ENCODE measurements around the gene NUP214. TPM values are rescaled to one million over a fixed set of nuclear protein-coding genes. Genes with fewer than 3 reads are reported as not detected.
"Not testable (repeated sequence)": the region's sequence is repeated elsewhere in the genome, so short reads cannot be mapped to it uniquely, and the experiment has no call there.

NUP214 gene
- total RNA-seq, 5 donors from 2014 or later (not counting 1 experiment from before 2014, with no cell fraction given), result 66.7 to 106 (median 68.5) TPM

- WGBS (ENCODE audit: insufficient coverage), result no CpG with 5 or more reads among the region's 3 CpGs
- peaks cover 49% of the 10 kb centered on the region for H3K36me3 Mint-ChIP-seq
- H3K36me3 ChIP-seq (ENCODE audit: control insufficient read depth in 2 of 2, extremely low read depth in 1 of 2, insufficient read depth in 1 of 2, low read length in 1 of 2), result peaks cover 4 to 56% of the 10 kb centered on the region in 2 donors
- ChIA-PET CTCF (no interaction called here), POLR2A (no interaction called here)
- no peak overlapping the region for H3K27ac ChIP-seq (ENCODE audit: low read length)
- H3K27ac Mint-ChIP-seq, result no peak overlapping the region
- ATAC-seq (replicated peaks in 1 of 4) (no peak), DNase-seq (no peak)
- peaks cover 0 to 9% (median 0%) of the 10 kb centered on the region in 3 donors for H3K4me1 Mint-ChIP-seq
- no peaks in the 10 kb centered on the region for H3K27me3 ChIP-seq (replicated peaks in 1 of 2; ENCODE audit: control insufficient read depth in 2 of 2, extremely low read depth in 1 of 2, insufficient read depth in 2 of 2, low read length in 1 of 2)
- no peaks in the 10 kb centered on the region for H3K27me3 Mint-ChIP-seq
- H3K4me3 Mint-ChIP-seq, result no peak overlapping the region
- H3K9me3 ChIP-seq, result no peaks in the 10 kb centered on the region
- H3K4me1 ChIP-seq (ENCODE audit: control insufficient read depth in 1 of 2, extremely low read depth in 1 of 2, insufficient read depth in 2 of 2, low read length in 2 of 2), result no peaks in the 10 kb centered on the region
- H3K4me3 ChIP-seq (ENCODE audit: control insufficient read depth in 1 of 2, extremely low read depth in 1 of 2, low read length in 1 of 2), result no peak overlapping the region
- H3K9me3 Mint-ChIP-seq, result no peaks in the 10 kb centered on the region
Measured at GRCh38 chr9:131188976-131189375, 63.6 kb downstream of the NUP214 start.

- H3K9me3 ChIP-seq, result no peaks in the 10 kb centered on the region
- Mint-ChIP-seq H3K9me3 (no peaks in the 10 kb centered on the region), H3K36me3 (peaks cover 55% of the 10 kb centered on the region), H3K27ac (no peak overlapping the region), H3K4me3 (no peak overlapping the region), H3K4me1 (peaks cover 0 to 9% (median 0%) of the 10 kb centered on the region in 3 donors), H3K27me3 (no peaks in the 10 kb centered on the region)
- no peaks in the 10 kb centered on the region for H3K27me3 ChIP-seq (replicated peaks in 1 of 2; ENCODE audit: control insufficient read depth in 2 of 2, extremely low read depth in 1 of 2, insufficient read depth in 2 of 2, low read length in 1 of 2)
- ATAC-seq (replicated peaks in 1 of 4) (no peak), DNase-seq (no peak)
- H3K4me1 ChIP-seq (ENCODE audit: control insufficient read depth in 1 of 2, extremely low read depth in 1 of 2, insufficient read depth in 2 of 2, low read length in 2 of 2), result no peaks in the 10 kb centered on the region
- H3K27ac ChIP-seq (ENCODE audit: low read length), result no peak overlapping the region
- ChIA-PET POLR2A (interaction anchor here in 1 of 2 donors (0.7 kb wide), 1 partner anchor 1092 kb away, joined by 4 read pairs; no protein-coding TSS in a partner anchor), CTCF (no interaction called here)
- H3K4me3 ChIP-seq (ENCODE audit: control insufficient read depth in 1 of 2, extremely low read depth in 1 of 2, low read length in 1 of 2), result no peak overlapping the region
- WGBS (ENCODE audit: insufficient coverage), result 100% methylated on average over 1 of the region's 3 CpGs
- H3K36me3 ChIP-seq (ENCODE audit: control insufficient read depth in 2 of 2, extremely low read depth in 1 of 2, insufficient read depth in 1 of 2, low read length in 1 of 2), result peaks cover 4 to 64% of the 10 kb centered on the region in 2 donors
Measured at GRCh38 chr9:131190191-131190590, 64.8 kb downstream of the NUP214 start.

GRCh38 chr9:131191032-131191431, 65.6 kb downstream of the NUP214 start:
- not testable (repeated sequence) for DNase-seq

GRCh38 chr9:131191857-131192256, 66.5 kb downstream of the NUP214 start:
- WGBS (ENCODE audit: insufficient coverage), result no CpG with 5 or more reads among the region's 3 CpGs
- Histone ChIP-seq H3K4me1 (ENCODE audit: control insufficient read depth in 1 of 2, extremely low read depth in 1 of 2, insufficient read depth in 2 of 2, low read length in 2 of 2) (no peaks in the 10 kb centered on the region), H3K9me3 (no peaks in the 10 kb centered on the region), H3K27me3 (replicated peaks in 1 of 2; ENCODE audit: control insufficient read depth in 2 of 2, extremely low read depth in 1 of 2, insufficient read depth in 2 of 2, low read length in 1 of 2) (no peaks in the 10 kb centered on the region), H3K4me3 (ENCODE audit: control insufficient read depth in 1 of 2, extremely low read depth in 1 of 2, low read length in 1 of 2) (no peak overlapping the region), H3K27ac (ENCODE audit: low read length) (no peak overlapping the region), H3K36me3 (ENCODE audit: control insufficient read depth in 2 of 2, extremely low read depth in 1 of 2, insufficient read depth in 1 of 2, low read length in 1 of 2) (peaks cover 9 to 62% of the 10 kb centered on the region in 2 donors)
- CTCF ChIA-PET, result interaction anchor here (0.6 to 0.7 kb wide), 4 partner anchors 14 to 435 kb away, joined by 3 to 5 read pairs (median 4); no protein-coding TSS in a partner anchor
- DNase-seq (no peak), ATAC-seq (replicated peaks in 1 of 4) (no peak)
- Mint-ChIP-seq H3K4me1 (no peaks in the 10 kb centered on the region), H3K27me3 (no peaks in the 10 kb centered on the region), H3K27ac (no peak overlapping the region), H3K4me3 (no peak overlapping the region), H3K36me3 (peaks cover 50% of the 10 kb centered on the region), H3K9me3 (no peaks in the 10 kb centered on the region)
- POLR2A ChIA-PET, result no interaction called here

More at GRCh38 chr9:131191032-131191431, 65.6 kb downstream of the NUP214 start:
- CTCF ChIA-PET; H3K4me3 Mint-ChIP-seq; POLR2A ChIA-PET; H3K4me3 ChIP-seq (ENCODE audit: control insufficient read depth in 1 of 2, extremely low read depth in 1 of 2, low read length in 1 of 2); H3K9me3 Mint-ChIP-seq; H3K9me3 ChIP-seq; H3K4me1 Mint-ChIP-seq; H3K27ac Mint-ChIP-seq; H3K27ac ChIP-seq (ENCODE audit: low read length); H3K4me1 ChIP-seq (ENCODE audit: control insufficient read depth in 1 of 2, extremely low read depth in 1 of 2, insufficient read depth in 2 of 2, low read length in 2 of 2); H3K27me3 Mint-ChIP-seq; ATAC-seq (replicated peaks in 1 of 4); H3K27me3 ChIP-seq (replicated peaks in 1 of 2; ENCODE audit: control insufficient read depth in 2 of 2, extremely low read depth in 1 of 2, insufficient read depth in 2 of 2, low read length in 1 of 2): not testable (repeated sequence)
- peaks cover 4 to 63% of the 10 kb centered on the region in 2 donors for H3K36me3 ChIP-seq (ENCODE audit: control insufficient read depth in 2 of 2, extremely low read depth in 1 of 2, insufficient read depth in 1 of 2, low read length in 1 of 2)
- peaks cover 52% of the 10 kb centered on the region for H3K36me3 Mint-ChIP-seq
- WGBS (ENCODE audit: insufficient coverage), result 100% methylated on average over 1 of the region's 6 CpGs

GRCh38 chr9:131193051-131193450, 67.7 kb downstream of the NUP214 start:
- ATAC-seq (replicated peaks in 1 of 4), result no peak
- Mint-ChIP-seq H3K27ac (no peak overlapping the region), H3K4me1 (peaks cover 0 to 2% (median 0%) of the 10 kb centered on the region in 3 donors), H3K36me3 (peaks cover 56% of the 10 kb centered on the region), H3K27me3 (no peaks in the 10 kb centered on the region), H3K4me3 (no peak overlapping the region), H3K9me3 (no peaks in the 10 kb centered on the region)
- H3K27ac ChIP-seq (ENCODE audit: low read length), result no peak overlapping the region
- no CpG with 5 or more reads among the region's 2 CpGs for WGBS (ENCODE audit: insufficient coverage)
- CTCF ChIA-PET, result no interaction called here
- no peaks in the 10 kb centered on the region for H3K9me3 ChIP-seq
- H3K36me3 ChIP-seq (ENCODE audit: control insufficient read depth in 2 of 2, extremely low read depth in 1 of 2, insufficient read depth in 1 of 2, low read length in 1 of 2), result peaks cover 12 to 62% of the 10 kb centered on the region in 2 donors
- no peak for DNase-seq
- H3K4me3 ChIP-seq (ENCODE audit: control insufficient read depth in 1 of 2, extremely low read depth in 1 of 2, low read length in 1 of 2), result no peak overlapping the region
- H3K4me1 ChIP-seq (ENCODE audit: control insufficient read depth in 1 of 2, extremely low read depth in 1 of 2, insufficient read depth in 2 of 2, low read length in 2 of 2), result no peaks in the 10 kb centered on the region
- no peaks in the 10 kb centered on the region for H3K27me3 ChIP-seq (replicated peaks in 1 of 2; ENCODE audit: control insufficient read depth in 2 of 2, extremely low read depth in 1 of 2, insufficient read depth in 2 of 2, low read length in 1 of 2)
- POLR2A ChIA-PET, result no interaction called here

GRCh38 chr9:131194762-131195161, 69.4 kb downstream of the NUP214 start:
- H3K9me3 Mint-ChIP-seq, result no peaks in the 10 kb centered on the region
- WGBS (ENCODE audit: insufficient coverage), result no CpG with 5 or more reads among the region's 3 CpGs
- peaks cover 0 to 2% (median 0%) of the 10 kb centered on the region in 3 donors for H3K4me1 Mint-ChIP-seq
- POLR2A ChIA-PET, result no interaction called here
- no peaks in the 10 kb centered on the region for H3K27me3 ChIP-seq (replicated peaks in 1 of 2; ENCODE audit: control insufficient read depth in 2 of 2, extremely low read depth in 1 of 2, insufficient read depth in 2 of 2, low read length in 1 of 2)
- H3K36me3 ChIP-seq (ENCODE audit: control insufficient read depth in 2 of 2, extremely low read depth in 1 of 2, insufficient read depth in 1 of 2, low read length in 1 of 2), result peaks cover 18 to 62% of the 10 kb centered on the region in 2 donors
- H3K27ac ChIP-seq (ENCODE audit: low read length), result no peak overlapping the region
- H3K36me3 Mint-ChIP-seq, result peaks cover 49% of the 10 kb centered on the region
- no peak overlapping the region for H3K27ac Mint-ChIP-seq
- ATAC-seq (replicated peaks in 1 of 4) (no peak), DNase-seq (no peak)
- CTCF ChIA-PET, result no interaction called here
- no peaks in the 10 kb centered on the region for H3K27me3 Mint-ChIP-seq
- H3K4me1 ChIP-seq (ENCODE audit: control insufficient read depth in 1 of 2, extremely low read depth in 1 of 2, insufficient read depth in 2 of 2, low read length in 2 of 2), result no peaks in the 10 kb centered on the region
- no peak overlapping the region for H3K4me3 Mint-ChIP-seq
- H3K9me3 ChIP-seq, result no peaks in the 10 kb centered on the region
- no peak overlapping the region for H3K4me3 ChIP-seq (ENCODE audit: control insufficient read depth in 1 of 2, extremely low read depth in 1 of 2, low read length in 1 of 2)

Measured in T-cell (primary cell).